HPDE6-E6E7 (cell line): ENCODE measurements around the gene VPS13D.
A peak's percentile ranks its signal among the peaks of the same experiment; 100 is the strongest.

Source experiments
- DNase-seq: peaks from one replicate; pipeline ENCODE4 v3.0.0; 2011; ENCODE audit warnings: missing footprints; ENCODE audit errors: extremely low spot score

The VPS13D gene

GRCh38 chr1:12539320-12539704, 309.5 kb downstream of the VPS13D start:
- no peak for DNase-seq

DNA sequence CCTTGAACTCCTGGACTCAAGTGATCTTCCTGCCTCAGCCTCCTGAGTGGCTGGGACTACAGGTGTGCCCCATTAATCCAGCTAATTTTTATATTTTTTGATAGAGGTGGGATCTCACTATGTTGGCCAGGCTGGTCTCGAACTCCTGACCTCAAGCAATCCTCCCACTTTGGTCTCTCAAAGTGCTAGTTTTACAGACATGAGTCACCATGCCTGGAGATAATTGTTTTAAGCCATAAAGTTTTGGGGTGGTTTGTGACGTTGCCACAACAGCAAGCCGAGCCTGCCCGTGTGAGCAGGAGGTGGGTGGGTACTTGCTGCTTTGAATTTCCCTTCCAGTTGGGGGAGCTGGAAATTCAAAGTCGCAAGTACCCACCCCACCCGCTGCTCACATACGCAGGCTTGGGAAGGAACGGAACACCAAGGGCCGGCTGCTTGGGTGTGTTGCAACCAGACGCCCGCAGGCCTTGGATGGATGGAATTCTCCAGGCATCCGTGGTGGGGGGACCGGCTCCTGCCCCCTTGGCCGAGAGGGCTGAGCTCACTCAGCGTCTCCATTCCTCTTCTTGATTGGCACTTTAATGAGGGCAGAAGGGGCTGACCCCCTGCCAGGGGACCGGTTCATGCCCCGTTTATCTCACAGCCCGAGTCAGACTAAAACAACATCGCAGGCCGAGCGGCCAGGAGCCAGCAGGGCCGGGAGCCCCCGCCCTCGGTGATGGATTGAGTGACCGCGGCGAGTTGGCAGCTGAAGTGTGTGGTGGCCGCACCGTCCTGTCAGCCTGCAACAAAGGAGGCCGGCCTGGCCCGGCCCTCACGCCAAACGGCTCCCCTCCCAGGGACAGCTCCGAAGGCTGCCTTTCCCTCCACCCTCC, 310.1 kb downstream of the VPS13D start:
- DNase-seq = no peak

DNA sequence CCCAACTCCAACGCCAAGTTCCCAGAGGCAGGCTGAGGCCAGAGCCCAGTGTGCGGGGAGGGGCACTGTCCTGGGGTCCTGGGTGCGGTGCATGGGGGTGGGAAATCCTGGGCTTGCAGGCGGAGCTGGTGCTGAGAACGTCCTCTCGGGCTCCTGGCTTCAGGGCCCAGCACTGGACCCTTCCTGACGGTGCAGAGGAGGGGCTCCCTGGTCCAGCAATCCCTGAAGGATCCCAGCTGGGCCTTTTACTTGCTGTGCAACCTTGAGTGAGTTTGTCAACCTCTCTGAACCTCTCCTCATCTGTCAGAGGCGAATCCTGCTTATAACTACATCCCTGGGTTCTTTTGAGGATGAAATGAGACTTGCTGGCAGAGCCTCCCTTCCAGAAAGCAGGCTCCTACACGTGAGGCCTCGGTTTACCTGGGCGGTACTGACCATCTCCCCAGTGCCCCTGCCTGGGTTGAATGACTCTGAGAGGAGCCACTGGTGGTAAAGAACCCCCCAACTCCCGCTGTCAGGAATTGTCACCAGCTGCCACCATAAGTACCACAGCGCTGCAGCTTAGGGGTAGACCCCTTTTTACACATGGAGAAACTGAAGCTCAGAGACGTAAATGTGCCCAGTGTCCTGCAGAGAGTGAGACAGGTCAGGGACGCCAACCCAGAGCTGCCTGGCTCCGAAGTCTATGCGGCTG, 310.9 kb downstream of the VPS13D start:
- DNase-seq = no peak

DNA sequence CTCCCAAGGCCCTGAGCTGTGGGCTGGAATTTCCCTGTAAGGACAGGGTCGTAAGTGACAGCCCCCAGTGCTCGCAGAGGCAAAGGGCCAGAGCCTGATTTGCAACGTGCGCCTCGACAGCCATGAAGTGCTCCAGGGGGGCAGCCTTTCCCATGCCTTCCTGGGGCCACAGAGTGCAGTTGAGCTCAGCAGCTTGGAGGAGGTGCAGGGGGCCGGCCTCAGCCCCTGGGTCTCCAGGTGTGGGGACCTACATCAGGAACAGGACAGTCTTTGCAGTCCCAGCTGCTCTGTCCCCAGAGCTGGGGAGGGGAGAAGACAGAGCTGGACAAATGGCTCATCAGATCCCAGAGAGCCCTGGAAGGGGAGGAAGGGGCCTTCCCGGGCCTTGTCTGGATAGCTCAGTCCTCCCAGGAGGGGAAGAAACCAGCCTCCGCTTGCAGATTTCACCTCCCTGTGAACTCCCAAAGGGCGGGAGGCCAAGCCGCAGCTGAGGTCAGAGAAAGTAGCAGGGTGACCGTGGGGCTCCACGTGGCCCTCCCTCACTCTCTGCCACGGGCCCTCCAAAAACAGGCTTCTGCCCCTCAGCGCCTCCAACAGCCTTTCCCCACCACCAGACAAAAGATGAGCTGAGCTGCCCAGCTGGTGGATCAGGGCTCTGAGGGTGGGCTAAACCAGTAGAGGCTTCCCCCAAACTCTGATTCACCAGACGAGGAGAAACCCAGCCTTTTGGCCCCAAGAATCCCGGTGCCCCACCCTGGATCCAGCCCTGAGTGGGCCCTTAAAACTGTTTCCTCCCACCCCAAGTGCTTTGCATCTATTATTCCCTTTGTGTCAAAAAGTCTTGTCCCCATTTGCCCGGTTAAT, 311.7 kb downstream of the VPS13D start:
- DNase-seq = no peak

DNA sequence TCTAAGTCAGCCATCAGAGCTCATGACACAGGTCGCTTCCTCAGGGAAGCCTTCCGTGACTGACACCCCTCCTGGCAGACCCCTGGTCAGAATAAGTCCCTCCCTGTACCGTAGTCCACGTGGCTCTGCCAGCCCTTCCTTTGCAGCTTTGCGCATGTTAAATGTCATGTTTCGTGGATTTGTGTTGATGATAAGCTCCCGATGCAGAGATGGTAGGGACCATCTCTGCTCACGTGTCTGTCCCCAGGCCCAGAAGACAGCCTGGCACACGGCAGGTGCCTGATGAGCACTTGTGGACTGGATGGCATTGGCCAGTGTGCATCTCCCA, 312.3 kb downstream of the VPS13D start:
- no peak for DNase-seq

DNA sequence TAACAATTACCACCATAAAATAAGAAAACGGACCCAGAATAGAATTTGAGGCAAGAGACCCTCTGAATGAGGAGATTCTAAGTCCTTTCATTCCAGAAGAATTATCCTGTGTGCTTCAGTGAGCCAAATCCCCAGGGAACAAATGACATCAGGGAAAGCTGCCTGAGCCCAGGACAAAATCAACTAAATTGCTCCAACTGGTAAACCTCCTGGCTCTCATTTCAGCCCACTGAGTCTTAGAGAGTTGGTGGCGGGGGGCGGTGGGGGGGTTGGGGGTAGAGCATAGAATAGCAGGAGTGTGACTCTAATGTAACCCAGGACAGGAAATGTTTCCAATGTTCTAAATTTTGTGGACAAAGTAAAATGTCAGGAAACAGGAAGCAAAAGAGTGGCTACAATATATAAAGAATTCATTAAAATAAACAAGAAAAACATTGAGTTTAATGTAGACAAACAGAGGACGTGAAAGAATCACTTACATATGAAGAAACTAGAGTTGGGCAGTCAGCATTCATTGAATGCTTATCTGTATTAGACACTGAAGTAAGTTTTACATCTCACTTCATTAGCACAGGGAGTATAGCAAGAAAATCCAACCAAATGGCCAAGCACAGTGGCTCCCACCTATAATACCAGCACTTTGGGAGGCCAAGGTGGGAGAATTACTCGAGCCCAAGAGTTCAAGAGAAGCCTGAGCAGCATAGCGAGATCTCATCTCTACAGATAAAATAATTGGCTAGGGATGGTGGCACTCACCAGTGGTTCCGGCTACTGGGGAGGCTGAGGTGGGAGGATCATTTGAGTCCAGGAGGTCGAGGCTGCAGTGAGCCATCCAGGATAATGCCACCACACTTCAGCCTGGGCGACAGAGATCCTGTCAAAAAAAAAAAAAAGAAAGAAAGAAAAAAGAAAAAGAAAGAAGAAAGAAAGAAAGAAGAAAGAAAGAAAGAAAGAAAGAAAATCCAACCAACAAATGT, 313.1 kb downstream of the VPS13D start:
- DNase-seq = no peak

GRCh38 chr1:12543740-12544154, 313.9 kb downstream of the VPS13D start:
- DNase-seq = no peak

GRCh38 chr1:12544357-12544756, 314.5 kb downstream of the VPS13D start:
- no peak for DNase-seq

GRCh38 chr1:12544992-12545391, 315.2 kb downstream of the VPS13D start:
- no peak for DNase-seq

DNA sequence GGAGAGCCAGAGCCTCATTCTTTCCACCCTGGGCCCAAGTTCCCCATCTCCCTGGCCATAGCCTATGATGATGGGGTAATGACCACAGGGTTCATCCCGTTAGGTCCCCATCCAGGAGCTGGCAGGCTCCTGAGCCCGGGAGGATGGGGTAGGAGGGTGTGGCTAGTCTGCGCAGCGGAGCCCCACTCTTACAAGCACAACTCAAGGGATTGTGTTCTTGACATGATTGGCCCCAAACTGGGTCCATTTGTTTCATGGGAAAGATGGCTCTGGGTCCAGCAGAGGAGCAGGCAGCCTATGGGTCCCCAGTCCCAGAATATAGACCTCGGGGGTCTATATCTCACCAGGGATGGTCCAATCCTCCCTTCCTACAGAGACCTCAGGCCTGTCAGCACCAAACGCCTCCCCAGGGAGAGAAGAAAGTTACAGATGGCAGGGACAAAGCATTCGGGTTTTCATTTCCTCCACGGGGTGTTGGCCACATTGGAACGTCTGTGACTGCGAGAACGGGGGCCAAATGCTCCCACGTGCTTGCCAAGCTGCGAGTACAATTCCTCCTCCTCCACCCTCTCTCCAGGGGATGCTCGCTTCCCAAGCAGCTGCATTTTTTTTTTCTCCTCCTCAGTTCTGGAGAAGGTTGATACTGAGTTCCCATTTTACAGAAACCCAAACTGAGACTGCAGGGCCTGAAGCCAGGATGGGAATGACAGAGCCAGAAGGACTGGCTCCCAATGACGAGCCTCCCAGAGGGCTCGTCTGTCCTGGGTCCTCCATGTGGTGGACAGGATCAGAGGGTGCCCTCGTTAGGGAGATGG, 317.1 kb downstream of the VPS13D start:
- DNase-seq = no peak

DNA sequence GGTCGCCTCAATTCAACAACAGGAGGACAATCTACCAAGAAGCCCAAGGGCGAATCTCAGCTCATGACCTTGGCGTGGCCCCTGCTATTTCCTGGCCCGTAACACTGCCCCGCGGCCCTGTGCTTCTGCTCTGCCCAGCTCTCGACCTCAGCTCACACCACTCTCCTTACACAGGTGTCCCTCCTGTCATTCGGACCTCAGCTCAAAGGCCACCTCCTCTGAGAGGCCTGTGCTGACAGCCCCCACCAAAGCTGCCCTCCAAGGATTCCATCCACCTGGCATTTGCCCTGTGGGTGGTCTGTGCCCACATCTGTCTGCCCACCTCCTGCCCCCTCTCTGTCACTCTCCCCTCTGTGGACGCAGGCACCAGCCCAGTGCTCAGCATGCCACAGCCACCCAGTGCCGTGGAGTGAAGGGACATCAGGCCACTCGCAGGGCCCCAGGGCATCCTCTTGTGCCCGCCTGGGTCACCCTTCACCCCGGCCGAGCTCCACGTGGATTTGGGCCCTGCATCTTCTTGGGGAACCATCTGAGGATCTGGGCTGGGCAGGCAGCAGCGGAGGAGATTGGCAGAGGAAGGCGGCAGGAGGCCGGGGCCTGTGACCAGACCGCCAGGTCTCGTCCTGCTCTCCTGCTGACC, 317.9 kb downstream of the VPS13D start:
- no peak for DNase-seq

DNA sequence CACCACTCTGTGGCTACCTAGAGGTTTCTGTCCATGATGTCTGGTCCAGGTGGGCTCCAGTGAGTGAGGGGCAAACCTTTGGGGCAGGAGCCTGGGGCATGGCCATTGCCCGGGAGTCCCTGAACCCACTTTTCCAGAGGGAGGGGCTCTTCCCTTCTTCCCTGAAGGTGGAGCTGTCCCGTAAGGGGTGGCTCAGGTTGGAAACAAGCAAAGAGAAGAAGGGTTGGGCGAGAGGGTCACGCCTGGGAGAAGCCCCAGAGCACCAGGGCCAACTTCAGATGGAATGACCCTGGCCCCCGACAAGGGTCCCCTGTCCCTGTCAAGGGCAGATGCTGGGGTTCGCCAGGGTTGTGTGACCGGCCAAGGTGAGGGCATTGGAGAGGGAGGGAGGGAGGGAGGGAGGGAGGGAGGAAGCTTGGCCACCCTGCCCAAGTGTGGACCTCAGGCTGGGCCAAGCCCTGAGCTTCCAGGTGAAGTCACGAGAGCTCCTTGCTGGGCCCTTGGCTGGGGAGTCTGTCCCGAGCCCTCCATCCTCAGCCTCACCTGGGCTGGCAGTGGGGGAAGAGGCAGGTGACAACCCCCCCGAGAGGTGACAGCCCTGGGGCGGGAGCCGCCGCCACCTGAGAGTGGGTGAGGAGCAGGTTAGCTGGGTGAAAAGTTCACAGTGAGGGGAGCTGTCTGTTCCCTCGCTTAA, 318.6 kb downstream of the VPS13D start:
- DNase-seq = no peak

DNA sequence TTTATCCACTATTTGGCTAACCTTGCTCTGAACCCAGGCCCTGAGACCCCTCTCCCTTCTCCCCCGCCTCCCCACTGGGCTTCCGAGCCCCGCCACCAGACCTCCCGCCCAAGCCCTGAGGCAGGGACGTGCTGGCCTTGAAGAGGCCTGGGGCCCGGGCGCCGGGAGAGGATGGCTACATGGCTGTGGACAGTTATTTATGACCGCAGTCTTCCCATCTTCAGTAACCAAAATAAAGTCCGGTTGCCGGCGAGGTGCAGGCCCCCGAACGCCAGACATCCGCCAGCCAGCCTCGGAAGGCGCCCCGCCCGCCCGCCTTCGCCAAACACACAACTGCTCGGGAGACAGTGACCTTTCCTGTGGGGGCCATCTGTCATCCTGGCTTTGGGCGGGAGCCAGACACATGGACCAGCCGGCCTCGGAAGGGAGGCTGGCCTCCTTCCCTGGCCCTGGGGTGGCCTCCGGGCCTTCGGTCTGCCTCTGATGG, 319.2 kb downstream of the VPS13D start:
- DNase-seq = no peak

GRCh38 chr1:12549460-12550349, 319.9 kb downstream of the VPS13D start:
- DNase-seq = peak; percentile 96

- no peak for DNase-seq
Observed at GRCh38 chr1:12551584-12551983, 321.8 kb downstream of the VPS13D start.

- no peak for DNase-seq
Observed at GRCh38 chr1:12552111-12552888, 322.5 kb downstream of the VPS13D start.
